ENCODE measurements around the gene DAAM1.

The DAAM1 gene

DNA sequence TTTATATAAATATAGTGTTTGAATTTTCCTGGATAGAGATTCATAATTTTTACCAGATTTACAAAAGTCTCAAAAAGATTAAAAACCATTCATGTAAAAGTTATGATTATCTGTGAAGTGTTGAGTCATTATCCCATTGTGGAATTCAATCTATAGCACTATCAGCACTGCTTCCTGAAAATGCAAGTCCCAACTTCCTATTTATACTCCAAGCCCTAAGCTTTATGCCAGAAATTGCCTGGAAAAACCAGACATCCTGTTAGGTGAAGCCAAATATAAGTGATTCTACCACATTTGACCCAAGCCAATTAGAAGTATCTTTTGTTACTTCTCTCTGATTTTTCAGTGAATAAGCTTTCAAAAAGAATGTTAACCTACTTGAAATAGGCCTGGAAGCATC, 147.6 kb downstream of the DAAM1 start:
- DNase-seq (ENCODE audit: low spot score) = no peak
- TF ChIP-seq, protein P1, sequence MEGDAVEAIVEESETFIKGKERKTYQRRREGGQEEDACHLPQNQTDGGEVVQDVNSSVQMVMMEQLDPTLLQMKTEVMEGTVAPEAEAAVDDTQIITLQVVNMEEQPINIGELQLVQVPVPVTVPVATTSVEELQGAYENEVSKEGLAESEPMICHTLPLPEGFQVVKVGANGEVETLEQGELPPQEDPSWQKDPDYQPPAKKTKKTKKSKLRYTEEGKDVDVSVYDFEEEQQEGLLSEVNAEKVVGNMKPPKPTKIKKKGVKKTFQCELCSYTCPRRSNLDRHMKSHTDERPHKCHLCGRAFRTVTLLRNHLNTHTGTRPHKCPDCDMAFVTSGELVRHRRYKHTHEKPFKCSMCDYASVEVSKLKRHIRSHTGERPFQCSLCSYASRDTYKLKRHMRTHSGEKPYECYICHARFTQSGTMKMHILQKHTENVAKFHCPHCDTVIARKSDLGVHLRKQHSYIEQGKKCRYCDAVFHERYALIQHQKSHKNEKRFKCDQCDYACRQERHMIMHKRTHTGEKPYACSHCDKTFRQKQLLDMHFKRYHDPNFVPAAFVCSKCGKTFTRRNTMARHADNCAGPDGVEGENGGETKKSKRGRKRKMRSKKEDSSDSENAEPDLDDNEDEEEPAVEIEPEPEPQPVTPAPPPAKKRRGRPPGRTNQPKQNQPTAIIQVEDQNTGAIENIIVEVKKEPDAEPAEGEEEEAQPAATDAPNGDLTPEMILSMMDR (IDR thresholded peaks at IDR 0.05; ENCODE audit: extremely low read depth, missing control alignments) = no peak

DNA sequence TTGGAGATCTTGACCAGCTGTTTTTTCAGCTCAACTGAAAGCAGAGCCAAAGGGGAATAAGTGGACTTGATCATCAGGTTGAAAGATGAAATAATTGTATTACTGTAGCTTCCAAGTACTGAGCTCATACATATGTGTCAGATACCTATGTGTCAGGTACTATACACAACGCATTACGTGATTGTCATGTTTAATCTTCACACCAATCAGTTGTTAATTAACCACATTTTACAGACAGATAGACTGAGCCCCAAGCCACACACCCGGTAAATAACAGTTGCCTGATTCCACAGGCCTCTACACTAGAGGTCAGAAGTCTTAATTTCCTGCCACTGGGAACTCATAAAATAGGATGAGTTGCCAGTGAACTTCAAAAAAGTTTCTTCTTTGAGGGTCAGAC, 148.2 kb downstream of the DAAM1 start:
- no peak for DNase-seq (ENCODE audit: low spot score)

GRCh38 chr14:59337141-59337611, 148.7 kb downstream of the DAAM1 start:
- no peak for DNase-seq (ENCODE audit: low spot score)
- TF ChIP-seq, protein P1 (IDR thresholded peaks at IDR 0.05; ENCODE audit: extremely low read depth, missing control alignments) = no peak

More for the DNA sequence above, 148.2 kb downstream of the DAAM1 start:
- TF ChIP-seq, protein P1 (IDR thresholded peaks at IDR 0.05; ENCODE audit: extremely low read depth, missing control alignments) = no peak

- TF ChIP-seq, protein P1 (IDR thresholded peaks at IDR 0.05; ENCODE audit: extremely low read depth, missing control alignments) = no peak
- DNase-seq (ENCODE audit: low spot score) = no peak
Observed at GRCh38 chr14:59338761-59339160, 150.3 kb downstream of the DAAM1 start.

GRCh38 chr14:59339524-59340330, 151.3 kb downstream of the DAAM1 start:
- TF ChIP-seq, protein P1 (IDR thresholded peaks at IDR 0.05; ENCODE audit: extremely low read depth, missing control alignments) = no peak
- DNase-seq (ENCODE audit: low spot score) = no peak

- TF ChIP-seq, protein P1 (IDR thresholded peaks at IDR 0.05; ENCODE audit: extremely low read depth, missing control alignments) = no peak
- no peak for DNase-seq (ENCODE audit: low spot score)
Observed at GRCh38 chr14:59341858-59342477, 153.5 kb downstream of the DAAM1 start.

Data from GM20000 (cell line).